GM19043 (cell line): ENCODE data around the gene PDP2.
"Not testable (repeated sequence)": the region's sequence is repeated elsewhere in the genome, so short reads cannot be mapped to it uniquely, and the experiment has no call there.

ENCODE experiments used
- ATAC-seq: cut with Tn5 transposase; IDR thresholded peaks from one replicate; pipeline ENCODE4 v1.9.1; 2021; ENCODE audit warnings: low read depth; ENCODE audit not compliant: unreplicated experiment

The PDP2 gene

GRCh38 chr16:66885491-66885890, 5.2 kb downstream of the PDP2 start:
- ATAC-seq, result no peak

- no peak for ATAC-seq
These were observed 6.0 kb downstream of the PDP2 start for GRCh38 chr16:66886321-66886720.

GRCh38 chr16:66886914-66887313, 6.6 kb downstream of the PDP2 start:
- ATAC-seq, result no peak

- ATAC-seq, result no peak
These were observed 8.6 kb downstream of the PDP2 start for GRCh38 chr16:66888647-66889615.

DNA sequence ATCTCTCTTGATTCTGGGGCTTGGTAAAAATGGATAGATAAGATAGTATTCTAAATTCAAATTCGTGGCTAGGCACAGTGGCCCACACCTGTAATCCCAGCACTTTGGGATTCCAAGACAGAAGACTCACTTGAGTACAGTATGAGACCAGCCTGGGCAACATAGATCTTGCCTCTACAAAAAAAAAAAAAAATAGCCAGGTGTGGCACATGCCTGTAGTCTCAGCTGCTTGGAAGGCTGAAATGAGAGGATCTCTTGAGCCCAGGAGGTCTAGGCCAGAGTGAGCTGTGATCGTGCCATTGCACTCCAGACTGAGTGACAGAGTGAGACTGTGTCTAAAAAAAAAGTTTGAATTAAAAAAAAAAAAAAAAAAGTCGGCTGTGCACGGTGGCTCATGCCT, 9.3 kb downstream of the PDP2 start:
- ATAC-seq, result no peak

DNA sequence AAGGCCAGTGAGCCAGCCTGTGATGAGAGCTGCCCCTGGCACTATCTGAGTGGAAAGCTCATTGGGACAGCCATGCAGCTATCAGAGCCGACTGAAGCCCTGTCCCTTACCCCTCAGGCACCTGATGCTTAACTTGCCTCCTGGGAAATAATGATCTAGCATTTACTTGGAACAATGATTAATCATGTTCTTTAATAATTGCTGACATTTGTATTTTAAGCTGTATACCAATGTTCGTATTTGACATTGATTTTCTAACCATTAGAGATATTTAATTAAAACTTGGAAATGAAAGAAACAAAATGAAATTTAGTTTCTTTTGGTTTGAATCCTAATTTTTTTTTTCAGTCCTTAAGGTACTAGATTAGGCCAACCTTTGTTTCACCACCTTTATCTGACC, 10.5 kb downstream of the PDP2 start:
- no peak for ATAC-seq

DNA sequence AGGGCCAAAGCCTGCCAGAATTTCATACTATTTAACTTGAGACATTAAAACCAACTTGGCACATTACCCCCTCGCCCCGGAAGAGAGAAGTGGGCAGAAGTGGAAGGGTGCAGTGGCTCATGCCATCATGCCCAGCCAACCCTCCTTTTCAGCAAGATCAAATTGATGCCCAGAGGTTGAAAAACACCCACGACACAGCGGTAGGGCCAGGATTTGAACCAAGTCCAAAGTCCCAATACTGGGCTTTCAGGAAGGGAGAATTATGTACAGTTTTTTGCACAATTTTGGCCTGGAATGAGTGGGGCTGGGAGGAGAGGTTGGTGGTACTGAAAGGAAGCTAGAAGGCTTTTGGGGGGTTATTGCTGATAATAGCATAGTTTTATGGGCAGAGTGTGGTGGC, 11.0 kb downstream of the PDP2 start:
- no peak for ATAC-seq

GRCh38 chr16:66891797-66892196, 11.5 kb downstream of the PDP2 start:
- no peak for ATAC-seq

GRCh38 chr16:66894055-66894454, 13.7 kb downstream of the PDP2 start:
- no peak for ATAC-seq

DNA sequence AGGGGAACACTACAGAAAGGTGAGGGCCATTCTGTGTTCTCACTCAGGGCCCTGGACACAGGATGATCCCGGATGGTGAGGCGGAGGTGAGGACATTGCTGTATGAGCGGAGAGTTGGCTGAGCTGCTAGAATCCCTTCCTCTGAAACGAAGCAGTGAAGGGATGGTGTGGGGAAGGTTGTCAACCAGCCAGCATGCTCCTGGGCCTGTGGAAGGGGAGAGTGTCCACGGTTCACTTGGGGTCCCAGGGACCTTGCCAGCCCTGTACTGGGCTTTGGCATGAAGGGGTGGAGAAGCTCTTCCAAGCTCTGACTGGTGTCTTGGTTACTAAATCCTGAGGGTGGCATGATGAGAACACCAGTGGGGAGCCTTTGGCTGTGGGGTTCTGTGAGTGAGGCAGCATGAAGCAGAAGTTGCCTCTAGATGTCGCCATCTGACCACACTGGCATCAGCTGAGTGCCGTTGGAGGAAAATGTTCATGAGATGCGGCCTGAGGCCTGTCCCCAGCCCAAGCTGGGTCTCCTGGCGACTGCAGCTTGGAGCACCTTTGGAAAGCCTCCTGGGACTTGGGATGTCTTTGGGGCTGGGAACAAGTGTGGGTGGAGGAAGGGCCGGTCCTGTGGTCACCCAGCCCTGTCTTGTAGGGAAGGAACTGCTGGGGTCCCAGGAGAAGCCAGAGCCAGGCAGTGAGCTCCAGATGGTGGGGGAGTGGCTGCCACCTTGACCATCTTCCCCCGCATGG, 14.8 kb downstream of the PDP2 start:
- no peak for ATAC-seq

DNA sequence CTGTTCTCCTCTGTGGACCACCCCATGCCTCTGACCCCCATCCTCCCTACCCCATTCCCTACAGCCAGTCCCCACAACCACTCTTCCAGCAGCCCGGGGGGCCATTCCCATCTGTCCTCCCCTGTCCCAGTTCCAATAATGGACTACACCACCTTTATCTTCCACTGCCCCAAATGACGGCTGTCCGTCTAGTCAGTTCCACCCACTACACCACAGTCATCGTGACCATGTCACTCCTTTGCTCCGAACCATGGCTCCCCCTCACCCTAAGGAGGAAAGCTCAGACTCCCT, 15.3 kb downstream of the PDP2 start:
- ATAC-seq, result no peak

DNA sequence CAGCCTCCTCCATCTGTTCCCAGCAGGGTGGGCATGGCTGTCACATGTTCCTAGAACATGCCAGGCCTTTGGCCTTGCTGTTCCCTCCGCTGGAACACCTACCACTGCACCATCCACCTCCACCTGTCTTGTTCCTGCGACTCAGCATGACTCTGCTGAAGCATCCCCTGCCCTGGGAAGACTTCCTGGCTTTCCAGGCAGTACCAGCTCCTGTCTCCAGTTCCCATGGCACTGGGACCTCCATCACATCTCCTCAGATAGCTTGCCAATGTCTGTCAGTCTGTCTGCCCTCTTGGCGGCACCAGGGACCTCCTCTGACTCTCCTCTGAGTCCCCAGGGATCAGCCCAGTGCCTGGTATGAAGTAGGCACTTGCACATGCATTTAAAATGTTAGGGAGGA, 15.7 kb downstream of the PDP2 start:
- ATAC-seq, result no peak

GRCh38 chr16:66896682-66897081, 16.4 kb downstream of the PDP2 start:
- not testable (repeated sequence) for ATAC-seq

GRCh38 chr16:66898207-66898606, 17.9 kb downstream of the PDP2 start:
- ATAC-seq, result no peak

GRCh38 chr16:66898933-66899309, 18.6 kb downstream of the PDP2 start:
- ATAC-seq, result no peak

- ATAC-seq, result no peak
These were observed 19.1 kb downstream of the PDP2 start for GRCh38 chr16:66899310-66899944.

DNA sequence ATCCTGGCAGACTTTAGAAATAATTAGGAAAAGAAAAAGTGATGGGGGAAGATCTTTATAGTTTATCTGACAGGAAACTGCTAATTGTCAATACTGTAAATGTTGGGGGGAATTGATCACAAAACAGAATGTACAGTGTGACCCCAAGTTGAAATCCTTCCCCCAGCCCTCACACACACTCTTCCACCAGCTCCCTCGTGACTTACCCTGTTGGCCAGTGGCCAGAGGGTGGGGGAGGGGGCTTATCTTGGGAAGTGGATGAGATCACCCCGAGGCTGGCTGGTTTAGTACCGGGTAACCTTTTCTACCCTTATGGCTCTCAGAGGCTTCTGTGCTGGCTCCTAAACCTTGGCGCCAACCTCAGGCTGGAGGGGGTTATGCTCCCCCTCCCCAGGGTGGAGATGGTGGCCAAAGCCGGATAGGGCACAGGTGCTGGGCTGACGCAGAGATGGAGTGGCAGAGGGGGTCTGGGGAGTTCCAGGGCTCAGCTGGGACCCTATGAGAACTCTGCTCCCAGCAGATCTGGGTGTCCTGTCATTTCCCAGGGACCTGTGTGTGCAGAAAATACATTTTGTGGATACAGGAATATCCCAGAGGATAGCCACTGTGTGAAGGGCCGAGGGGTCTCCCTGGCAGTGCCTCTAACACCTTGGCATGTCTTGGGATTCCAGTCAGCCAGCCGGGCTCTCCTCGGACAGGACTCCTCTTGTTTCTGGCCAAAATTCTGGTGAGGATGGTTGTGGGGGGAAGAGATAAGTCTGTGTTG, 19.8 kb downstream of the PDP2 start:
- ATAC-seq, result no peak

- no peak for ATAC-seq
These were observed 20.6 kb downstream of the PDP2 start for GRCh38 chr16:66900721-66901441.

- no peak for ATAC-seq
These were observed 21.3 kb downstream of the PDP2 start for GRCh38 chr16:66901626-66902025.
